H1 (cell line): Measurements from ENCODE around the gene E2F2. TPM values are rescaled to one million over a fixed set of nuclear protein-coding genes. Genes with fewer than 3 reads are reported as not detected.

Experiments used
- CTCF ChIA-PET: fragments of 300-600 bp; sonication (Branson Sonifier 250); formaldehyde crosslinking; loops from one replicate; lab custom pipeline; 2021; ENCODE audit not compliant: partially characterized antibody; lab: Charles Lee
- POLR2A ChIA-PET: fragments of 300-600 bp; sonication (Branson Sonifier 250); formaldehyde crosslinking; loops from one replicate; lab custom pipeline; 2021; ENCODE audit warnings: inconsistent platforms; ENCODE audit not compliant: partially characterized antibody; lab: Charles Lee
- DNase-seq, 2 experiments: peaks; one replicate each; pipeline versions ENCODE4 v3.0.0 to v3.0.0-alpha.2; 2010 to 2022; ENCODE audit warnings: low spot score in 2 of 2, low read depth in 1 of 2, mixed read lengths in 1 of 2
- FAIRE-seq: peaks from 2 replicates; lab custom pipeline; 2011; peaks lifted over from hg19 to GRCh38; lab: Jason Lieb, UNC
- H2AFZ ChIP-seq: 2 replicates; pipeline ENCODE4 v1.8.1; 2012; ENCODE audit warnings: low read length, inconsistent platforms
- H2AK5ac ChIP-seq: 2 replicates; pipeline ENCODE4 v1.6.1; 2013; ENCODE audit warnings: low read depth, low read length
- H2BK120ac ChIP-seq: replicated peaks from 2 replicates; pipeline ENCODE3; 2013; ENCODE audit warnings: low read depth, low read length, inconsistent platforms
- H2BK12ac ChIP-seq: 2 replicates; pipeline ENCODE4 v1.6.1; 2013; ENCODE audit warnings: low read depth, low read length
- H2BK15ac ChIP-seq: 2 replicates; pipeline ENCODE4 v1.6.1; 2013; ENCODE audit warnings: low read length
- H2BK20ac ChIP-seq: 2 replicates; pipeline ENCODE4 v1.6.1; 2013; ENCODE audit warnings: low read length
- H2BK5ac ChIP-seq: 2 replicates; pipeline ENCODE4 v1.6.1; 2013; ENCODE audit warnings: low read depth, low read length
- H3K14ac ChIP-seq: 2 replicates; pipeline ENCODE4 v1.6.1; 2013; ENCODE audit warnings: inconsistent platforms; ENCODE audit not compliant: insufficient read length
- H3K18ac ChIP-seq: 2 replicates; pipeline ENCODE4 v1.6.1; 2013; ENCODE audit warnings: low read length; ENCODE audit errors: extremely low read depth
- H3K23ac ChIP-seq: 2 replicates; pipeline ENCODE4 v1.6.1; 2013; ENCODE audit warnings: inconsistent platforms; ENCODE audit not compliant: insufficient read length
- H3K23me2 ChIP-seq: 2 replicates; pipeline ENCODE4 v1.6.1; 2013; ENCODE audit warnings: low read depth, low read length
- H3K27ac ChIP-seq: 2 replicates; pipeline ENCODE4 v1.6.1; 2011; ENCODE audit warnings: low read depth, low read length, inconsistent platforms
- H3K27me3 ChIP-seq, 4 experiments: replicated peaks in 1 of 4; 1 replicate in 1 of 4; 2 replicates in 3 of 4; pipeline versions ENCODE4 v1.6.1 to v1.8.1; 2011 to 2013; ENCODE audit warnings: low read length in 3 of 4, mild to moderate bottlenecking in 3 of 4, inconsistent platforms in 2 of 4, mixed read lengths in 2 of 4, moderate library complexity in 1 of 4; ENCODE audit not compliant: control insufficient read depth in 3 of 4, insufficient read depth in 3 of 4; ENCODE audit errors: extremely low read depth in 1 of 4
- H3K36me3 ChIP-seq, 4 experiments: 2 replicates each; pipeline versions ENCODE4 v1.6.1 to v1.8.1; 2011 to 2013; ENCODE audit warnings: mild to moderate bottlenecking in 4 of 4, low read length in 3 of 4, moderate library complexity in 2 of 4, control low read depth in 1 of 4, inconsistent platforms in 1 of 4; ENCODE audit not compliant: insufficient read depth in 4 of 4, control insufficient read depth in 2 of 4
- H3K4ac ChIP-seq: replicated peaks from 2 replicates; pipeline ENCODE3; 2013; ENCODE audit warnings: low read length, low read depth, mixed read lengths, inconsistent platforms; ENCODE audit not compliant: insufficient read length
- H3K4me1 ChIP-seq, 4 experiments: replicated peaks in 1 of 4; 1 replicate in 1 of 4; 2 replicates in 3 of 4; pipeline versions ENCODE4 v1.6.1 to v1.8.1; 2011 to 2013; ENCODE audit warnings: low read length in 3 of 4, inconsistent platforms in 2 of 4, mixed read lengths in 1 of 4; ENCODE audit not compliant: insufficient read depth in 4 of 4, control insufficient read depth in 3 of 4
- H3K4me2 ChIP-seq, 2 experiments: 2 replicates each; pipeline versions ENCODE4 v1.6.1 to v1.8.1; 2011 to 2013; ENCODE audit warnings: low read depth in 2 of 2, low read length in 2 of 2, control low read depth in 1 of 2, inconsistent platforms in 1 of 2, mild to moderate bottlenecking in 1 of 2; ENCODE audit not compliant: insufficient read depth in 1 of 2
- H3K4me3 ChIP-seq, 4 experiments: fragments of 200-600, 300-600 bp in 1 of 4; sonication (generic), shearing (Covaris generic), sonication (Bioruptor Twin) in 1 of 4; 2 replicates each; pipeline versions ENCODE4 v1.5.1 to v1.8.1; 2011 to 2016; ENCODE audit warnings: low read length in 4 of 4, low read depth in 3 of 4, control low read depth in 2 of 4, inconsistent platforms in 2 of 4, mild to moderate bottlenecking in 2 of 4, mixed read lengths in 1 of 4, moderate library complexity in 1 of 4; ENCODE audit not compliant: insufficient read depth in 2 of 4; ENCODE audit errors: extremely low read depth in 1 of 4
- H3K56ac ChIP-seq: replicated peaks from 2 replicates; pipeline ENCODE3; 2013; ENCODE audit warnings: low read depth, mild to moderate bottlenecking, mixed read lengths, low read length, inconsistent platforms; ENCODE audit not compliant: insufficient read length
- H3K79me1 ChIP-seq: 2 replicates; pipeline ENCODE4 v1.6.1; 2013; ENCODE audit warnings: low read depth, low read length, control low read depth
- H3K79me2 ChIP-seq, 2 experiments: 2 replicates each; pipeline versions ENCODE4 v1.6.1 to v1.8.1; 2012 to 2013; ENCODE audit warnings: low read length in 2 of 2, mild to moderate bottlenecking in 2 of 2, inconsistent platforms in 1 of 2; ENCODE audit not compliant: insufficient read depth in 2 of 2, control insufficient read depth in 1 of 2
- H3K9ac ChIP-seq, 4 experiments: replicated peaks in 1 of 4; 1 replicate in 1 of 4; 2 replicates in 3 of 4; pipeline versions ENCODE4 v1.6.1 to v1.8.1; 2011 to 2013; ENCODE audit warnings: low read depth in 3 of 4, low read length in 3 of 4, control low read depth in 2 of 4, mild to moderate bottlenecking in 2 of 4, moderate library complexity in 2 of 4, inconsistent platforms in 1 of 4; ENCODE audit errors: extremely low read depth in 1 of 4
- H3K9me3 ChIP-seq, 2 experiments: 2 replicates each; pipeline versions ENCODE4 v1.6.1 to v1.8.1; 2012 to 2013; ENCODE audit warnings: mild to moderate bottlenecking in 2 of 2, moderate library complexity in 2 of 2, control low read depth in 1 of 2, inconsistent platforms in 1 of 2, low read depth in 1 of 2, low read length in 1 of 2, mixed read lengths in 1 of 2; ENCODE audit not compliant: insufficient read depth in 2 of 2
- H4K20me1 ChIP-seq, 2 experiments: replicated peaks in 1 of 2; 2 replicates each; pipeline versions ENCODE3 to v1.8.1; 2011 to 2013; ENCODE audit warnings: inconsistent platforms in 2 of 2, low read length in 2 of 2, mild to moderate bottlenecking in 1 of 2; ENCODE audit not compliant: insufficient read depth in 2 of 2, control insufficient read depth in 1 of 2
- H4K5ac ChIP-seq: 2 replicates; pipeline ENCODE4 v1.6.1; 2013; ENCODE audit warnings: low read length, low read depth, mixed read lengths, inconsistent platforms; ENCODE audit not compliant: insufficient read length
- H4K8ac ChIP-seq: 2 replicates; pipeline ENCODE4 v1.8.0; 2013; ENCODE audit warnings: mild to moderate bottlenecking, moderate library complexity, low read length, inconsistent platforms; ENCODE audit not compliant: insufficient read depth; ENCODE audit errors: extremely low read depth
- H4K91ac ChIP-seq: replicated peaks from 2 replicates; pipeline ENCODE3; 2013; ENCODE audit warnings: low read length, mixed read lengths, inconsistent platforms; ENCODE audit not compliant: insufficient read length
- BCL11A ChIP-seq, 2 experiments: IDR thresholded peaks; one replicate each; pipeline ENCODE4 v1.6.1; 2011; ENCODE audit warnings: low read depth in 2 of 2, low read length in 2 of 2, mild to moderate bottlenecking in 2 of 2
- CTBP2 ChIP-seq: IDR thresholded peaks from 2 replicates; pipeline ENCODE4 v1.7.0; 2011; ENCODE audit warnings: borderline replicate concordance, mild to moderate bottlenecking, moderate library complexity, mixed read lengths, low read length; ENCODE audit not compliant: insufficient read depth, insufficient read length
- CTCF ChIP-seq, 3 experiments: IDR thresholded peaks; 1 replicate in 2 of 3; 2 replicates in 1 of 3; pipeline versions ENCODE4 v1.5.1 to v1.6.1; 2011; ENCODE audit warnings: low read length in 3 of 3, mild to moderate bottlenecking in 3 of 3, inconsistent platforms in 2 of 3, low read depth in 1 of 3, moderate library complexity in 1 of 3; ENCODE audit not compliant: insufficient read depth in 1 of 3; ENCODE audit errors: control extremely low read depth in 1 of 3
- MAFK ChIP-seq: IDR thresholded peaks from 2 replicates; pipeline ENCODE4 v1.6.1; 2012; ENCODE audit warnings: low read depth, mild to moderate bottlenecking, improper control_type of control experiment, low read length
- RXRA ChIP-seq: IDR thresholded peaks from 2 replicates; pipeline ENCODE4 v1.6.1; 2011; ENCODE audit warnings: low read depth, mild to moderate bottlenecking, low read length, moderate library complexity; ENCODE audit not compliant: insufficient read depth
- SRF ChIP-seq: IDR thresholded peaks from 2 replicates; pipeline ENCODE4 v1.6.1; 2011; ENCODE audit warnings: mild to moderate bottlenecking, low read depth, low read length, moderate library complexity
- TEAD4 ChIP-seq: IDR thresholded peaks from 2 replicates; pipeline ENCODE4 v1.6.1; 2012; ENCODE audit warnings: low read depth, low read length, inconsistent platforms, mixed read lengths
- WGBS, 2 experiments: shearing (Covaris generic) in 1 of 2; methylation state at CpG; one replicate each; pipeline versions ENCODE4 v1.1.6 to v1.1.7; 2013 to 2015; ENCODE audit warnings: low lambda C conversion rate in 2 of 2, mixed read lengths in 2 of 2, inconsistent platforms in 1 of 2, low coverage in 1 of 2, missing lambda C conversion rate in 1 of 2; ENCODE audit not compliant: insufficient replicate concordance in 2 of 2, insufficient coverage in 1 of 2, insufficient read length in 1 of 2; ENCODE audit errors: extremely low coverage in 1 of 2, missing lambda C conversion rate in 1 of 2; 5-methylcytosine and 5-hydroxymethylcytosine counted together
- polyA plus RNA-seq, 7 experiments: library from polyadenylated mRNA; depleted of rRNA in 3 of 7; stranded (reverse) in 5 of 7; unstranded in 2 of 7; fragments of >200 nt in 5 of 7; fragments of 200-250 nt in 2 of 7; gene quantifications; 1 replicate in 5 of 7; 2 replicates in 1 of 7; 4 replicates in 1 of 7; pipeline versions ENCODE4 v1.2.1 to v1.2.3, GENCODE V29; 2011 to 2013; ENCODE audit warnings: missing spikeins in 2 of 7, mixed read lengths in 2 of 7
- total RNA-seq: library from RNA; stranded (reverse); fragmentation: NEBNext Ultra II Directional; extraction: Animal tissue kit (Norgen Biotek cat#: 25700); gene quantifications from 2 replicates; pipeline ENCODE4 v1.2.1, GENCODE V29; 2021
- TF ChIP-seq, protein P1 (sequence below): IDR thresholded peaks from 2 replicates; pipeline ENCODE4 v1.6.1; 2012; ENCODE audit warnings: inconsistent platforms

Gene E2F2
- total and polyA plus RNA-seq, 2 of the 8 experiments (the other 6 are each of a cell fraction or from before 2014, with no cell fraction given), result 1.8 to 7.0 TPM

DNA sequence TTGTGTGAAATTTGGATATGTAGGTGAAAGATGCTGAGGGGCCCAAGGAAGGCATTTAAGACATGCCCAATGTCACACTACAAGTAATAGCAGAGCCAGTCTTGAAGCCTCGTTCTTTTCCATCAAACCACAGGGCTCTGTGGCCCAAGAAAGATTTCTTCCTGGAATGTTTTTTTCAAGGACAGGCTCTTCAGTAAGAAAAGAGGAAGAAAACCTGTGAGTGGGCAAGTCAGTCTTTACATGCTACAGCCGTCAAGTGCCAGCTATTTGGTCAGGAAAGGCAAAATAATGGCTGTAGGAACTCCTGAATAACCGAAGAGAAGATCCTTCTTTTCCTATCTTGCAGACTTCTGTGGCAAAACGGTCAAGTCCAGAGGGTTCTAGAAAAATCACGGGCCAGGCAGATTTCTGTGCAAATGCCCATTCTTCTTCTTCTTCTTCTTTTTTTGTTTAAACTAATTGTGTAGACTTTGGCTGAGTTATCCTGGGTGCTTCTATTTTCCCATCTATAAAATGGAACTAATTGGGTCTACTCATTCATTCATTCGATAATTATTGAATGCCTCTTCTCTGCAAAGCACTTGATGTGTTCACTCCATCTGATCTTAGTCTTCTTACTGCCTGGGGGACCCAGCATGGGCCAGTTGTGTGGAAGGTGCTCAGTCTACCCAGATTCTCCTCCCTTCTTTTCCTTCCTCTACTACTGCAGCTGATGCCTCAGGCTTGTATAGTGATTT is 30.2 kb upstream of the E2F2 start:
- Histone ChIP-seq H3K4me2 (peak overlapping the region; percentile 37 to 98; a peak in 2 of 4 replicates), H2BK12ac (peak overlapping the region; percentile 88), H2BK20ac (peak overlapping the region; percentile 92), H3K27me3 (peaks cover 0 to 4% (median 0%) of the 10 kb centered on the region in 4 experiments; a peak in 3 of 7 replicates), H4K5ac (no peak overlapping the region), H3K56ac (no peak overlapping the region), H3K9ac (no peak overlapping the region), H3K27ac (no peak overlapping the region), H2BK5ac (peak overlapping the region; percentile 67; the same call in 1 of the 2 replicates), H3K79me2 (peaks cover 4 to 20% of the 10 kb centered on the region in 2 experiments), H2AFZ (no peak overlapping the region), H3K4ac (no peak overlapping the region), H3K36me3 (peaks cover 0 to 19% (median 0%) of the 10 kb centered on the region in 4 experiments; a peak in 5 of 8 replicates), H3K23ac (no peak overlapping the region), H3K4me1 (peaks cover 14 to 37% (median 21%) of the 10 kb centered on the region in 4 experiments), H2AK5ac (peak overlapping the region; percentile 84), H3K18ac (peak overlapping the region; percentile 44; the same call in 1 of the 2 replicates), H2BK120ac (no peak overlapping the region), H3K14ac (no peak overlapping the region), H3K23me2 (peaks cover 17% of the 10 kb centered on the region), H4K91ac (no peak overlapping the region), H4K8ac (no peak overlapping the region), H2BK15ac (no peak overlapping the region), H3K79me1 (no peaks in the 10 kb centered on the region; the same call in 1 of the 2 replicates), H3K9me3 (no peaks in the 10 kb centered on the region), H3K4me3 (no peak overlapping the region; a peak in 1 of 8 replicates), H4K20me1 (peaks cover 5 to 13% of the 10 kb centered on the region in 2 experiments)
- 85% methylated on average over 6 of the region's 6 CpGs; no CpG with 5 or more reads in 1 of the 2 experiments for WGBS, 2 experiments
- ChIA-PET POLR2A (interaction anchor here (0.9 to 20.4 kb wide), 6 partner anchors 8 to 135 kb away, joined by 3 to 547 read pairs (median 6); no protein-coding TSS in a partner anchor), CTCF (interaction anchor here (0.9 to 12.3 kb wide), 6 partner anchors 8 to 74 kb away, joined by 3 to 143 read pairs (median 4); no protein-coding TSS in a partner anchor)
- DNase-seq, result no peak
- no peak for FAIRE-seq
- no peak for TF ChIP-seq BCL11A (IDR thresholded peaks at IDR 0.05; ENCODE audit: low read depth in 2 of 2, low read length in 2 of 2)
- no peak for TF ChIP-seq RXRA
- no peak for TF ChIP-seq MAFK
- TF ChIP-seq CTCF (IDR thresholded peaks at IDR 0.05; ENCODE audit: control extremely low read depth in 1 of 3, insufficient read depth in 1 of 3, low read depth in 1 of 3, low read length in 3 of 3), result no peak
- no peak for TF ChIP-seq SRF
- TF ChIP-seq, protein P1, sequence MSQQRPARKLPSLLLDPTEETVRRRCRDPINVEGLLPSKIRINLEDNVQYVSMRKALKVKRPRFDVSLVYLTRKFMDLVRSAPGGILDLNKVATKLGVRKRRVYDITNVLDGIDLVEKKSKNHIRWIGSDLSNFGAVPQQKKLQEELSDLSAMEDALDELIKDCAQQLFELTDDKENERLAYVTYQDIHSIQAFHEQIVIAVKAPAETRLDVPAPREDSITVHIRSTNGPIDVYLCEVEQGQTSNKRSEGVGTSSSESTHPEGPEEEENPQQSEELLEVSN, result no peak
- no peak for TF ChIP-seq CTBP2
- no peak for TF ChIP-seq TEAD4
